CD4-positive, alpha-beta T cell treated with Interferon alpha-2 for 1 hour (primary cell): ENCODE data around the gene IFNA4.

Experiments used
- DNase-seq, 2 donors: peaks; one replicate each; pipeline ENCODE4 v3.0.0-alpha.2; 2020 to 2022

IFNA4 gene

DNA sequence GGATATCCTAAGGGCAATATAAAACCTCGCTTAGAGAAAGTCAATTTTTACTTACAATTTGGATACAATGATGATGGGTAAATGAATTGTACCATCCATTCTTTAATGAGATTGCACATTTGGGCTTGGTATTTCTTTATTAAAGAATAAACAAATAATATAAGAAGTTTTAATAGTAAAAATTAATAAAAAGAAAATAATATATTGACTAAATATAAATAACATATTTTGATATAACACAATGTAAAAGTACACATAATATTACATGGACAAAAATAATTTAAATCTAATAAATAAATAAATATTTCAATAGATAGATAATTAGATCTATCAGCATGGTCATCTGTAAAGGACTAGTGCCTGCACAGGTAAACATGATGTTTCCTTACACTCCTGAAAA, 21.9 kb downstream of the IFNA4 start:
- DNase-seq = no peak

DNA sequence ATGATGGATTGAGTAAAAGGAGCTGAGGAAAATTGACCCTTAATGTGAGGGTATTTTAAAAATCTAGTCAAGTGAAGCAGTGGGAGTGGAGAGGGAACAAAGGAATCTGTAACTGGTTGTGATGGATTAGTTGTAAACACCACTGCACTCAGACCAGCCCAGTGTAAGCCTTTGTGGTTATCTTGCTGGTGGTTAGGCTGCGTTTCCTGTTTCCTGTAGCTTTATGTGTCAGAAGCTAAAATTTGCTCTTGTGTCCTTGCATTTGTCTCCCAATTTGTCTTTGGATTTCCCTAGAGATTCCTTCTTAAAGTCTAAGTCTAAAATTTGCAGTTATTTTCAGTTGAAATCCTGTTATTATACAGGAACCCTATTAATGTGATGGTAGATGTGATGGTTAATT, 27.2 kb downstream of the IFNA4 start:
- peak; percentile 27 to 57 for DNase-seq

GRCh38 chr9:21155501-21155900, 31.9 kb downstream of the IFNA4 start:
- no peak for DNase-seq

GRCh38 chr9:21154018-21154608, 33.3 kb downstream of the IFNA4 start:
- peak in 1 of 2 donors; percentile 45 for DNase-seq

- DNase-seq = no peak
These were observed 33.9 kb downstream of the IFNA4 start for GRCh38 chr9:21153336-21154017.

DNA sequence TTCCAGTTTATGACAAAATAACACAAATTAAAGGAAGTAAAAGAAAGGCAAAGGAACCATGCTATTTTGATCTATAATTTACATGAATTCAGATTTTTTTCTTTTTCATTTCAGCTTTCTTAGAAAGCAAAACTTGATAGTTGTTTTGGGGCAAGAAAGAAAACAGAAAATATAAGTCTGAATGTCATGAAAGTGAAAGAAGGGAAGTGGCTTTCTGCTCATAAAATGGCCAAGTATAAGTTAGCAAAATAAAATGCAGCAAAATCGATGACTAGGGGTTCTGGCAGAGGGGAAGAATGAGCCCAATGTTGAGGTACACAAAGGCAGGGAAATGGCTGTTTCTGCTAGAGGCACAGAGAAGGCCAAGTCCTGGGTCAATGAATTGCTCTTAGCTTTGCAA, 42.8 kb downstream of the IFNA4 start:
- DNase-seq = peak in 1 of 2 donors; percentile 7

DNA sequence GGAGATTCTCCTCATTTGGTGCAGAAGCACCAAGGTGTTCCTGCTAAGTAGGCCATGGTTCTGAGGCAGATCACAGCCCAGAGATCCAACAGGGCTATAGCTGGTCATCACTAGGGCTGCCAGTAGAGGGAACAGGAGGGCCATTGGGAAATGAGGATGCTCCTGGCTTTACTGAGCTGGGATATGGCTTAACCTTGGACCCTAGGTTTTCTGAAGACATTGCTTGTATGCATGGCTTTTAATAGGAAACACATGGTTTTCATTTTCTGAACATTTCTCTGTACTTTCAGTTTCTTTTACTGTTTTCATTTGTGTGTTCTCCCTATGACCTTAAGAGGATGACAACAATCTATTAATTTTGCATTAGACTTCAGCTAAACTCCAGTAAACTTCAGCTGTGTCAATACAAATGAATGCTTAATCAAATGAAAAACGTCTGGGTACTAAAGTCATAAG, 45.9 kb downstream of the IFNA4 start, which contains the start of gene IFNW1:
TSS of gene IFNW1 (minus strand) at position 406 of the 456 bp plus-strand sequence. CDS start at position 144, 262 bp downstream.
- DNase-seq = no peak

- DNase-seq = no peak
These were observed 50.4 kb downstream of the IFNA4 start for GRCh38 chr9:21137020-21137419.
